KMS-11 (cell line): ENCODE results near the gene CMIP.

Source experiments
- H2AFZ ChIP-seq: fragments of 200-600 bp; sonication (generic); 2 replicates; pipeline ENCODE4 v1.6.1; 2016; ENCODE audit warnings: antibody characterized with exemption, mixed run types, low read depth
- H3K27ac ChIP-seq: fragments of 200-600 bp; sonication (generic); 2 replicates; pipeline ENCODE4 v1.6.1; 2016; ENCODE audit warnings: mild to moderate bottlenecking, mixed run types
- H3K27me3 ChIP-seq: fragments of 200-600 bp; sonication (generic); 2 replicates; pipeline ENCODE4 v1.6.1; 2017; ENCODE audit warnings: mild to moderate bottlenecking, low read depth, mixed run types, moderate library complexity; ENCODE audit not compliant: insufficient read depth
- H3K36me3 ChIP-seq: fragments of 200-600 bp; sonication (generic); 2 replicates; pipeline ENCODE4 v1.6.1; 2017; ENCODE audit warnings: mild to moderate bottlenecking, mixed run types; ENCODE audit not compliant: insufficient read depth
- H3K4me1 ChIP-seq: fragments of 200-600 bp; sonication (generic); 2 replicates; pipeline ENCODE4 v1.6.1; 2016; ENCODE audit warnings: mild to moderate bottlenecking, low read depth, mixed run types; ENCODE audit not compliant: poor library complexity, severe bottlenecking
- H3K4me2 ChIP-seq: fragments of 200-600 bp; sonication (generic); 2 replicates; pipeline ENCODE4 v1.7.0; 2016; ENCODE audit warnings: mild to moderate bottlenecking, mixed run types
- H3K4me3 ChIP-seq: fragments of 200-600 bp; sonication (generic); IDR thresholded peaks from 2 replicates; pipeline ENCODE4 v1.6.1; 2017; ENCODE audit warnings: low read depth, low read length, mixed read lengths; ENCODE audit not compliant: insufficient read depth
- H3K79me2 ChIP-seq: fragments of 200-600 bp; sonication (generic); 2 replicates; pipeline ENCODE4 v1.6.1; 2016; ENCODE audit warnings: low read depth, mixed run types; ENCODE audit not compliant: insufficient read depth
- H3K9ac ChIP-seq: fragments of 200-600 bp; sonication (generic); 2 replicates; pipeline ENCODE4 v1.6.1; 2016; ENCODE audit warnings: mild to moderate bottlenecking, mixed run types
- H4K20me1 ChIP-seq: fragments of 200-600 bp; sonication (generic); 2 replicates; pipeline ENCODE4 v1.6.1; 2016; ENCODE audit warnings: mild to moderate bottlenecking, mixed run types; ENCODE audit not compliant: insufficient read depth
- TF ChIP-seq, protein P1 (sequence below): fragments of 200-600 bp; sonication (generic); conservative IDR thresholded peaks from 2 replicates; pipeline ENCODE4 v1.6.1; 2017; ENCODE audit warnings: low read depth, mild to moderate bottlenecking, antibody characterized with exemption, low read length, moderate library complexity, mixed read lengths

CMIP gene

GRCh38 chr16:81536648-81537047, 92.0 kb downstream of the CMIP start:
- H3K4me2 ChIP-seq: no peak overlapping the region
- no peak overlapping the region for H3K9ac ChIP-seq
- no peaks in the 10 kb centered on the region for H3K36me3 ChIP-seq
- TF ChIP-seq, protein P1, sequence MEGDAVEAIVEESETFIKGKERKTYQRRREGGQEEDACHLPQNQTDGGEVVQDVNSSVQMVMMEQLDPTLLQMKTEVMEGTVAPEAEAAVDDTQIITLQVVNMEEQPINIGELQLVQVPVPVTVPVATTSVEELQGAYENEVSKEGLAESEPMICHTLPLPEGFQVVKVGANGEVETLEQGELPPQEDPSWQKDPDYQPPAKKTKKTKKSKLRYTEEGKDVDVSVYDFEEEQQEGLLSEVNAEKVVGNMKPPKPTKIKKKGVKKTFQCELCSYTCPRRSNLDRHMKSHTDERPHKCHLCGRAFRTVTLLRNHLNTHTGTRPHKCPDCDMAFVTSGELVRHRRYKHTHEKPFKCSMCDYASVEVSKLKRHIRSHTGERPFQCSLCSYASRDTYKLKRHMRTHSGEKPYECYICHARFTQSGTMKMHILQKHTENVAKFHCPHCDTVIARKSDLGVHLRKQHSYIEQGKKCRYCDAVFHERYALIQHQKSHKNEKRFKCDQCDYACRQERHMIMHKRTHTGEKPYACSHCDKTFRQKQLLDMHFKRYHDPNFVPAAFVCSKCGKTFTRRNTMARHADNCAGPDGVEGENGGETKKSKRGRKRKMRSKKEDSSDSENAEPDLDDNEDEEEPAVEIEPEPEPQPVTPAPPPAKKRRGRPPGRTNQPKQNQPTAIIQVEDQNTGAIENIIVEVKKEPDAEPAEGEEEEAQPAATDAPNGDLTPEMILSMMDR: no peak
- H4K20me1 ChIP-seq: peaks cover 19% of the 10 kb centered on the region
- no peak overlapping the region for H3K27ac ChIP-seq
- H2AFZ ChIP-seq: no peak overlapping the region
- H3K4me3 ChIP-seq: no peak overlapping the region
- peaks cover 96% of the 10 kb centered on the region for H3K79me2 ChIP-seq
- no peaks in the 10 kb centered on the region for H3K27me3 ChIP-seq
- peaks cover 7% of the 10 kb centered on the region for H3K4me1 ChIP-seq

DNA sequence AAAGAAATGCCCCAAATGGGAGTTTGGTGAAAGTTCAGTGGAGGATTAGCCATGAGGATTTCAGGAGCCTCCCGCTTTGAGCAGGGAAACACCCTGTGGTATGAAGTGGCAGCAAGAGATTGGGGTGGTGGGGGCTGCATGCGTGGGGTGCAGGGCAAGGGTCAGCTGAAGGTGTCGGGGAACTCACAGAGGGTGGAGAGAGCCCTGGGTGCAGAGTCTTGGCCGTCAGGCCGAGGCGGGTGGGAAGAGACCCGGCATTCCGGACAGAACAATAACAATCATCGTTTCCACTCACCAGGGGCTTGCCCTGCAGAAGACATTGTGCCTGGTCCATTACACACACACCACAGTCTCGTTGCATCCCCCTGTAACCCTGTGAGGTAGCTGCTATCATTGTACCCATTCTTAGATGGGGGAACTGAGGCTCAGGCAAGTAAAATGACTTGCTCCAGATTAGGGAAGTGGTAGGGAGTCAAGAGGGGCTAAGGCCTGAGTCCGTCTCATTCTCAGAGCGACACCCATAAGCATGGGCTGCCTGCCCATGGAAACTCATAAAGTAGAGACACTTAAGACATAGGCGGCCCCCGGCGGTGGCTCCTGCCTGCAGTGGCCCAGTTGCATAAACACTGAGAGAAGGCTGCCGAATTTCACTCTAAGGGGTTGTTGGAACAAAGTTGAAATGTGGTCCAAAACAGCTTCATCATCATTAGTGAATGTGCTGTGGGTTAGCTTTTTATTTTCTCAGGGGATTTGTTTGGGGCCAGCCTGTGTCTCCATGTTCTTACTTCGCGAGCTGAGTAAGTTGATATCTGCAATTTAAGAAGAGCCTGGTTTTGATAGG, 93.3 kb downstream of the CMIP start:
- no peak overlapping the region for H3K9ac ChIP-seq
- no peak overlapping the region for H3K4me3 ChIP-seq
- H3K27me3 ChIP-seq: no peaks in the 10 kb centered on the region
- H3K36me3 ChIP-seq: no peaks in the 10 kb centered on the region
- peaks cover 20% of the 10 kb centered on the region for H4K20me1 ChIP-seq
- H3K79me2 ChIP-seq: peaks cover 96% of the 10 kb centered on the region
- no peak overlapping the region for H2AFZ ChIP-seq
- TF ChIP-seq, protein P1: no peak
- peaks cover 7% of the 10 kb centered on the region for H3K4me1 ChIP-seq
- H3K4me2 ChIP-seq: no peak overlapping the region
- H3K27ac ChIP-seq: no peak overlapping the region

DNA sequence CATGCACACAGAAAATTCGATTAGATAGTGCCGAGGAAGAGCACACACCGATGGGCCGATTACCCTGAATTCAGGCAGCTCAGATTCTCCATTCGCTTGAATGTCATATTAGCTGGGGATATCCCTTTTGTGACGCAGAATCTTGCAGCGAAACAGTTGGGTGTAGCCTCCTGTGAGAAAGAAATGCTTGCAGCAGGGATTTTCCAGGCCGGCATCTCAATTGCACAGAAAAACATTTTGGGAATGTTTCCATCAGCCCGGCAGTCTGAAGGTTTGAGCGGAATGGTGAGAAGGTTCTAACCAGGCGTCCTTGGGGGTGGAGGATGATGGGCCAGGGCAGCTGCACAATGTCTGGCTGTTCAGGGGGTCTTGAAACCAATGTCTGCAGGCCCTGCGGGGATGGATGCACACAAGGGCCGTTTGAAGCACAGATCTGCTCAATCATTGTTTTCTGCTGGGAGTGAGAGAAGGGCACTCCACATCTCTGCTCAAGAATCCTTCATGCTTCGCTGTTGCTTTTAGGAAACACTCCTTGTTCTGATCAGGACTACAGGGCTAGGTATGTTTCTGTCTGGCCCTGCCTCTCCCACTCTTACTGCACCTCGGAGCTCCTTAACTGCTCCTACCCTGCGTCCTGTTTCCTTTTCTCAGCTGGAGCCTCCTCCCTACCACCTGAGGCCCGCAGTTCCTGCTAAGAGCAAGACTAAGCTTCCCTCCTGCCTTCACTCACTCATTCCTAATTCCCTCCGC, 94.6 kb downstream of the CMIP start:
- Histone ChIP-seq H3K9ac (no peak overlapping the region), H3K4me3 (no peak overlapping the region), H3K4me1 (peaks cover 4% of the 10 kb centered on the region), H3K27ac (no peak overlapping the region), H3K27me3 (no peaks in the 10 kb centered on the region), H3K36me3 (no peaks in the 10 kb centered on the region), H4K20me1 (peaks cover 20% of the 10 kb centered on the region), H3K79me2 (peaks cover 98% of the 10 kb centered on the region), H2AFZ (no peak overlapping the region), H3K4me2 (no peak overlapping the region)
- TF ChIP-seq, protein P1: no peak

GRCh38 chr16:81539759-81540472, 95.3 kb downstream of the CMIP start:
- TF ChIP-seq, protein P1: no peak
- H3K9ac ChIP-seq: no peak overlapping the region
- H3K79me2 ChIP-seq: peaks cover 98% of the 10 kb centered on the region
- H3K4me1 ChIP-seq: no peaks in the 10 kb centered on the region
- H4K20me1 ChIP-seq: peaks cover 25% of the 10 kb centered on the region
- H3K4me3 ChIP-seq: no peak overlapping the region
- H3K4me2 ChIP-seq: no peak overlapping the region
- H2AFZ ChIP-seq: no peak overlapping the region
- no peaks in the 10 kb centered on the region for H3K36me3 ChIP-seq
- H3K27ac ChIP-seq: no peak overlapping the region
- H3K27me3 ChIP-seq: no peaks in the 10 kb centered on the region
